Calu3 (cell line): ENCODE data around the gene CIAPIN1. TPM values are rescaled to one million over a fixed set of nuclear protein-coding genes. Genes with fewer than 3 reads are reported as not detected.
A peak's percentile ranks its signal among the peaks of the same experiment; 100 is the strongest.

Source experiments
- BruUV-seq: library from RNA; stranded (reverse); fragments of 400-500 nt; replicated peaks from 2 replicates; lab custom pipeline; 2021; lab: Mats Ljungman, UMichigan
- CTCF ChIA-PET: fragments of 300-600 bp; sonication (Branson Sonifier 250); formaldehyde crosslinking; loops from one replicate; lab custom pipeline; 2022; ENCODE audit warnings: antibody characterized with exemption; lab: Charles Lee
- DNase-seq: peaks from one replicate; pipeline ENCODE4 v3.0.0; 2022
- H3K27ac Mint-ChIP-seq: one replicate; pipeline ENCODE4 v1.8.0; 2022; ENCODE audit warnings: mixed read lengths; ENCODE audit not compliant: unreplicated experiment
- H3K27me3 Mint-ChIP-seq: one replicate; pipeline ENCODE4 v1.8.0; 2022; ENCODE audit warnings: mixed read lengths; ENCODE audit not compliant: unreplicated experiment
- H3K36me3 Mint-ChIP-seq: one replicate; pipeline ENCODE4 v1.8.0; 2022; ENCODE audit warnings: mild to moderate bottlenecking, moderate library complexity, mixed read lengths; ENCODE audit not compliant: insufficient read depth, unreplicated experiment
- H3K4me1 Mint-ChIP-seq: one replicate; pipeline ENCODE4 v1.8.0; 2022; ENCODE audit warnings: mild to moderate bottlenecking, low read depth, mixed read lengths; ENCODE audit not compliant: unreplicated experiment
- H3K4me3 Mint-ChIP-seq: one replicate; pipeline ENCODE4 v1.8.0; 2022; ENCODE audit warnings: mild to moderate bottlenecking, low read depth, moderate library complexity, mixed read lengths; ENCODE audit not compliant: unreplicated experiment
- H3K9me3 Mint-ChIP-seq: one replicate; pipeline ENCODE4 v1.8.0; 2022; ENCODE audit warnings: low read depth, mixed read lengths; ENCODE audit not compliant: unreplicated experiment
- CTCF ChIP-seq: fragments of 200-600 bp; IDR thresholded peaks from one replicate; pipeline ENCODE4 v1.8.0; 2022; ENCODE audit warnings: antibody characterized with exemption; ENCODE audit not compliant: unreplicated experiment
- intact Hi-C: fragments of 100-400 bp; cut with micrococcal nuclease; formaldehyde crosslinking; loops from one replicate; pipeline ENCODE4 v1.10.0; 2022; ENCODE audit not compliant: unreplicated experiment
- total RNA-seq: library from RNA; stranded (reverse); gene quantifications from 2 replicates; pipeline ENCODE4 v1.2.3, GENCODE V29; 2022

Gene CIAPIN1
- total RNA-seq, 1 experiment from 2014 or later: 77.2 TPM

- no peak for TF ChIP-seq CTCF
- Mint-ChIP-seq H3K4me3 (peak overlapping the region; percentile 79), H3K27me3 (no peaks in the 10 kb centered on the region), H3K36me3 (peaks cover 38% of the 10 kb centered on the region), H3K4me1 (peaks cover 15% of the 10 kb centered on the region), H3K27ac (peak overlapping the region; percentile 68), H3K9me3 (no peaks in the 10 kb centered on the region)
- no peak for DNase-seq
- intact Hi-C loops: no loop called here
- no TSS peak for BruUV-seq
- CTCF ChIA-PET: interaction anchor here (0.5 to 1.6 kb wide), 6 partner anchors 8 to 233 kb away, joined by 3 to 12 read pairs (median 4); partner anchors contain the start of genes CIAPIN1 and COQ9
These were observed 15.8 kb upstream of the CIAPIN1 start for GRCh38 chr16:57462978-57463362.

GRCh38 chr16:57462209-57462977 is 15.2 kb upstream of the CIAPIN1 start, which contains the start of gene POLR2C:
POLR2C (plus strand) TSS chr16:57462679; CDS start chr16:57462725, 46 bp downstream.
- peak; percentile 94 for DNase-seq
- intact Hi-C loops: no loop called here
- peak; percentile 93 for TF ChIP-seq CTCF
- H3K27ac Mint-ChIP-seq: peak within 1 kb of the TSS; percentile 68
- H3K4me1 Mint-ChIP-seq: peaks cover 15% of the 10 kb centered on the region
- no peaks in the 10 kb centered on the region for H3K27me3 Mint-ChIP-seq
- H3K36me3 Mint-ChIP-seq: peaks cover 33% of the 10 kb centered on the region
- no TSS peak for BruUV-seq
- H3K9me3 Mint-ChIP-seq: no peaks in the 10 kb centered on the region
- peak within 1 kb of the TSS; percentile 79 for H3K4me3 Mint-ChIP-seq
- CTCF ChIA-PET: interaction anchor here (0.5 to 1.6 kb wide), 11 partner anchors 8 to 369 kb away, joined by 3 to 12 read pairs (median 4); partner anchors contain the start of genes CIAPIN1 and COQ9

GRCh38 chr16:57452021-57452420 is 4.8 kb upstream of the CIAPIN1 start:
- Mint-ChIP-seq H3K4me1 (no peaks in the 10 kb centered on the region), H3K27me3 (no peaks in the 10 kb centered on the region), H3K27ac (no peak overlapping the region), H3K36me3 (peaks cover 55% of the 10 kb centered on the region), H3K4me3 (no peak overlapping the region), H3K9me3 (no peaks in the 10 kb centered on the region)
- DNase-seq: no peak
- BruUV-seq: no TSS peak
- intact Hi-C loops: no loop called here
- CTCF ChIA-PET: no interaction called here
- TF ChIP-seq CTCF: no peak

GRCh38 chr16:57446531-57447185 is 527 bp downstream of the CIAPIN1 start:
- intact Hi-C loops: no loop called here

More at GRCh38 chr16:57446531-57447185, 527 bp downstream of the CIAPIN1 start:
- Mint-ChIP-seq H3K9me3 (no peaks in the 10 kb centered on the region), H3K36me3 (peaks cover 42% of the 10 kb centered on the region), H3K4me3 (peak overlapping the region; percentile 91), H3K4me1 (no peaks in the 10 kb centered on the region), H3K27me3 (no peaks in the 10 kb centered on the region), H3K27ac (peak overlapping the region; percentile 88)
- no peak for TF ChIP-seq CTCF
- BruUV-seq: no TSS peak
- DNase-seq: peak; percentile 11
- CTCF ChIA-PET: interaction anchor here (0.8 to 1.8 kb wide), 8 partner anchors 8 to 907 kb away, joined by 3 to 12 read pairs (median 4); partner anchors contain the start of gene POLR2C
